Right atrium auricular region (tissue), 2 donors: ENCODE results near the gene TAS2R60. TPM values are rescaled to one million over a fixed set of nuclear protein-coding genes. Genes with fewer than 3 reads are reported as not detected.

Experiments
- DNase-seq: peaks from one replicate; pipeline ENCODE4 v3.0.0-alpha.2; 2019; ENCODE audit warnings: low spot score
- H3K27ac ChIP-seq, 2 donors: fragments of 200-600 bp; sonication (generic); 1 replicate in 1 of 2; 2 replicates in 1 of 2; pipeline ENCODE4 v1.5.1; 2016 to 2019
- H3K27me3 ChIP-seq, 2 donors: fragments of 200-600 bp; sonication (generic); one replicate each; pipeline versions ENCODE4 v1.5.1 to v1.6.0; 2017 to 2019
- H3K36me3 ChIP-seq: fragments of 200-600 bp; sonication (generic); one replicate; pipeline ENCODE4 v1.5.1; 2016
- H3K4me1 ChIP-seq, 2 donors: fragments of 200-600 bp; sonication (generic); one replicate each; pipeline versions ENCODE4 v1.5.1 to v1.6.0; 2017 to 2019
- H3K4me3 ChIP-seq, 2 donors: fragments of 200-600 bp; sonication (generic); 1 replicate in 1 of 2; 2 replicates in 1 of 2; pipeline ENCODE4 v1.5.1; 2017 to 2019; ENCODE audit warnings: mild to moderate bottlenecking in 1 of 2, moderate library complexity in 1 of 2
- H3K9me3 ChIP-seq, 2 donors: fragments of 200-600 bp; sonication (generic); one replicate each; pipeline ENCODE4 v1.5.1; 2019
- CTCF ChIP-seq, 2 donors: fragments of 200-600 bp; sonication (generic); IDR thresholded peaks; one replicate each; pipeline ENCODE4 v1.5.1; 2019; ENCODE audit warnings: antibody characterized with exemption in 2 of 2
- total RNA-seq, 2 donors: library from RNA; depleted of rRNA; stranded (reverse); fragments of >200 nt; gene quantifications; one replicate each; pipeline ENCODE4 v1.1.0, GENCODE V29; 2016

The TAS2R60 gene
- total RNA-seq, 2 donors from 2014 or later, result not detected

- TF ChIP-seq CTCF (IDR thresholded peaks at IDR 0.05), result no peak
- H3K4me1 ChIP-seq, result peaks cover 0 to 2% of the 10 kb centered on the region in 2 donors
- H3K27ac ChIP-seq, result no peak overlapping the region
- no peaks in the 10 kb centered on the region for H3K27me3 ChIP-seq
- no peak for DNase-seq
- no peak overlapping the region for H3K4me3 ChIP-seq
- no peaks in the 10 kb centered on the region for H3K9me3 ChIP-seq
- H3K36me3 ChIP-seq, result no peaks in the 10 kb centered on the region
Measured at GRCh38 chr7:143493751-143494150, 50.5 kb downstream of the TAS2R60 start.

Other genes with a start within 250 kb of the TAS2R60 start
- gene TAS2R40, start 221.4 kb upstream of the TAS2R60 start, total RNA-seq, result not detected
- gene GSTK1, start 180.0 kb upstream of the TAS2R60 start, total RNA-seq, result 100 to 1,000 TPM; 169 to 270 TPM
- 10 to 100 TPM in 1 of 2 donors, 1 to 10 TPM in 1; 7.8 to 12.3 TPM for gene TMEM139, start 158.5 kb upstream of the TAS2R60 start, total RNA-seq
- gene CASP2, start 155.1 kb upstream of the TAS2R60 start, total RNA-seq, result 1 to 10 TPM; 5.2 to 7.6 TPM
- gene CLCN1, start 127.3 kb upstream of the TAS2R60 start, total RNA-seq, result not detected
- under 1 TPM; 0.08 to 0.48 TPM for gene FAM131B, start 80.7 kb upstream of the TAS2R60 start, total RNA-seq
- 10 to 100 TPM; 48.3 to 93.7 TPM for gene ZYX, start 62.1 kb upstream of the TAS2R60 start, total RNA-seq
- under 1 TPM in 1 of 2 donors, not detected in 1; 0.71 TPM for gene EPHA1, start 34.6 kb upstream of the TAS2R60 start, total RNA-seq
- gene TAS2R41, start 34.4 kb downstream of the TAS2R60 start, total RNA-seq, result not detected
- gene CTAGE15, start 128.3 kb downstream of the TAS2R60 start, total RNA-seq, result not detected
- gene TCAF2, start 177.5 kb downstream of the TAS2R60 start, total RNA-seq, result 1 to 10 TPM in 1 of 2 donors, under 1 TPM in 1; 0.19 to 1.4 TPM